ENCODE measurements around the gene UBE2E3.
"Not testable (repeated sequence)": the region's sequence is repeated elsewhere in the genome, so short reads cannot be mapped to it uniquely, and the experiment has no call there.

The UBE2E3 gene

DNA sequence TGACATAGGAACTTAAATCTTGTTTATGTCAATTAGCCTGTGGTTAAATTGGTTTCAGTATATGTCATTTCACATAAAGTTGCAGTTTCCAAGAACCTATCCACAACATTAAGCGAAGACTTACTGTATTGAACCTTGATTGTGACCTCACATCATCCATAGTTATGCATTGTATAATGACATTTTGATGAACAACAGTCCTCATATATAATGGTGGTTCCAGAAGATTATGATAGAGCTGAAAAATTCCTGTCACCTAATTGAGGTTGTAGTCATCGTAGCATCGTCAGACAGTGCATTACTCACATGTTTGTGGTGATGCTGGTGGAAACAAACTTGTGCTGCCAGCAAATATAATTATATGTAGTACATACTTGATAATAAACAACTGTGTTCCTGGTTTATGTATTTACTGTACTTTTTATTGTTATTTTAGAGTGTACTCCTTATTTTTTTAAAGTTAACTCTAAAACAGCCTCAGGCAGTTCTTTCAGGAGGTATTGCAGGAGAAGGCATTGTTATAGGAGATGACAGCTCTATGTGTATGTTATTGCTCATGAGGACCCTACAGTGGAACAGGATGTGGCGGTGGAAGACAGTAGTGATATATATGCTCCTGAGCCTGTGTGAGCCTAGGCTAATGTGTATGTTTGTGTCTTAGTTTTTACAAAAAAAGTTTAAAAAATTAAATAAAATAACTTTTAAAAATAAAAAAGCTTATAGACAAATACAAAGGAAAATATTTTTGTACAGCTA lies 56.6 kb downstream of the UBE2E3 start:
- no peak for DNase-seq

DNA sequence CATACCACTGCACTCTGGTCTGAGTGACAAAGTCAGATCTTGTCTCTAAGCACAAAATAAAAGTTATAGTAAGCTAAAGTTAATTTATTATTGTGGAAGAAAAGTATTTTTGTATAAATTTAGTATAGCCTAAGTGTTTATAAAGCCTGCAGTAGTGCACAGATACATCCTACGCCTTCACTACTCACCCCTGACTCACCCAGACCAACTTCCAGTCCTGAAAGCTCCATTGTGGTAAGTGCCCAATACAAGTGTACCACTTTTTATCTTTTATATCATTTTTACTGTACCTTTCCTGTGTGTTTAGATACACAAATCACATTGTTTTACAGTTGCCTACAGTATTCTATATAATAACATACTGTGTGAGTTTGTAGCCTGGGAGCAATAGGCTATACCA lies 57.5 kb downstream of the UBE2E3 start:
- no peak for DNase-seq

DNA sequence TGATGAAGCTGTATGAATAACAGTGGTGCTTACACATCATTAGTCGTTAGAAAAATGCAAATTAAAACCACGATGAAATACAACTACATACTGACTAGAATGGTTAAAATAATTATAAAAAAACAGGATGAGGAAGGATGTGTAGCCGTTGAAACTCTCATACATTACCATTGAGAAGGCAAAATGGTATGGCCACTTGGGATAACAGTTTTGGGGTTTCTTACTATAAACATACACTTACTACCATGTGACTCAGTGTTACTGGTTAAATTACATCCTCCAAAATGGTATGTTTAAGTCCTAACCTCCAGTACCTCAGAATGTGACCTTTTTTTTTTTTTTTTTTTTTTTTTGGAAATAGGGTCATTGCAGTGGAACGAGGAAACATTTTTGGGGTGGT lies 58.4 kb downstream of the UBE2E3 start:
- no peak for DNase-seq

- DNase-seq: not testable (repeated sequence)
Observed at GRCh38 chr2:181040839-181041238, 60.4 kb downstream of the UBE2E3 start.

DNA sequence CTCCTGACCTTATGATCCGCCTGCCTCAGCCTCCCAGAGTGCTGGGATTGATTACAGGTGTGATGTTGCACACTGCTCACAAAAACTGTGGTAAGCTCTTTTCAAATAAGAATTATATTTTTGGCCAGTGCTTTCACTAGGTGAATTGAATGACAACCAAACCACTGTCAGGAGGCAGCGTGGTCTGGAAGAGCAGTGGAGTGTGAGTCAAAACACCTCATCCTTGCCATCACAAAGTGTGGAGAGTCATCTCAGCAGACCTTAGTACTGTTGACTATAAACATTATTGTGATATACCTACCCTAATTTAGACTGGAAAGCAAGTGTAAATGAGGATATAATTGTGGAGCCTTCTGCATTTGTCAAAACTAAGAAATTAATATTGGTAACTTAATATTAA lies 61.3 kb downstream of the UBE2E3 start:
- DNase-seq: no peak

- DNase-seq: no peak
Observed at GRCh38 chr2:181042706-181043105, 62.3 kb downstream of the UBE2E3 start.

- DNase-seq: no peak
Observed at GRCh38 chr2:181046833-181047232, 66.4 kb downstream of the UBE2E3 start.

GRCh38 chr2:181047829-181048228 lies 67.4 kb downstream of the UBE2E3 start:
- DNase-seq: no peak

DNA sequence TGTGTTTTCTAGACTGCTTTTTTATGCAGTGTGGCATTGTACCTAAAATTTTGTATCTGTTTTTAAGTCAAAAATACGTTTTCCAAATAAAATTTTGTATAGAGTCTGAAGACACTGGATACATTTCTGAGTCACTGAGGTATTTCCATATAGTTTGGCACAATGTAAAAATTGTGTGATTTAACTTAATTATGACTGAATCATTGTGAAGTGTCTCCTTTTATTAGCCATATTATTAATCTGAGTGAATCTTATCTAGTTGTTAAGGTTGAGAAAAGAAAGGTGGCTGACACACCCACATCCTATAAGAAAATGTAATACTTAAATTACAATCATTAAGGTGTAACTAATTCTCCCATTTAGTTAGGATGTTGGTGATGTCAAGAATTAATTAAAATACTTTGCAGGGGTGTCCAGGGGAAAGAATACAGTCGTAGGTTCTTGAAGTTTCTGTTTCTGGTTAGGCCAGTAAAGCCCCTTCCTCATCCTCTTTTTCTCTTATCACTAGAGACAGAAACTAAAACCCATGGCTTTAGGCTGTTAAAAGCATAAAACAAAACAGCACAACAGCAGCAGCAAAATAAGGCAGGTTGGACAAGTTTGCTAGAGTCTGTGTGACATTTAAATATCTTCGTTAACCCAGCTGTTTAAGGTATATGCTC lies 71.6 kb downstream of the UBE2E3 start:
- DNase-seq: no peak

DNA sequence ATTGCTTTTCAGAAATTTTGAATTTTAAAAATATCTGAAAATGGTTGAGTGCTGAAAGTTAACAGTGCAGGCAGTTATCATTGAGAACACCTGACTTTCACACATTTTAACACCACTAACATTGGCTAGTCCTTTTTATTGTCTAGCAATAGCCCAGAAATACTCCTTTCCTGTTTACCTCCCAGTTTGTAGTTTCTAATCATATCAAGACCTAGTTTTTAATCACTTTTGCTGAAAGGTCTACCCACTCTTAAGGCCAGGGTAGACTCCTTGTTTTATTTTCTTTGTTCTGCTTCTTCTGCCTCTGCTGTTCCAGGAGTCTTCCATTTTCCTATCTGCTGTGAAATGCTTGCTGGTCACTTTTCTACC lies 72.1 kb downstream of the UBE2E3 start:
- no peak for DNase-seq

GRCh38 chr2:181054256-181054655 lies 73.9 kb downstream of the UBE2E3 start:
- DNase-seq: no peak

DNA sequence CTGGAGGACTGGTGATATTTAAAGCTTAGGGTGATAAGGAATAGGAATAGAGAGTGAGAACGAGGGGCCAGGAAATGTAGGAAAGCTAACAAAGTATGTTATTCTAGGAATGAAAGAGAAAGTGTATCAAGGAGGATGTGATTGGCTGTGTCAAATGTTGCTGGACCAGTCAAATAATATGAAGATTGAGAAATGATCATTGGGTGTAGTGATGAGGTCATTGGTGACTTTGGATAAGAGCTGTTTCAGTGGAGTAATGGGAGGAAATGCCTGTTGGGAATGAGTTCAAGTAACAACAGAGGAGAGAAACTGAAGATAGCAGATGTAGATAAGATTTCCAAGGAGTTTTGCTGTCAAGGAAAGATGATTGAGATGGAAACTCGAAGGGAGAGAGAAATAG lies 74.4 kb downstream of the UBE2E3 start:
- no peak for DNase-seq

GRCh38 chr2:181058378-181059269 lies 78.2 kb downstream of the UBE2E3 start:
- no peak for DNase-seq

DNA sequence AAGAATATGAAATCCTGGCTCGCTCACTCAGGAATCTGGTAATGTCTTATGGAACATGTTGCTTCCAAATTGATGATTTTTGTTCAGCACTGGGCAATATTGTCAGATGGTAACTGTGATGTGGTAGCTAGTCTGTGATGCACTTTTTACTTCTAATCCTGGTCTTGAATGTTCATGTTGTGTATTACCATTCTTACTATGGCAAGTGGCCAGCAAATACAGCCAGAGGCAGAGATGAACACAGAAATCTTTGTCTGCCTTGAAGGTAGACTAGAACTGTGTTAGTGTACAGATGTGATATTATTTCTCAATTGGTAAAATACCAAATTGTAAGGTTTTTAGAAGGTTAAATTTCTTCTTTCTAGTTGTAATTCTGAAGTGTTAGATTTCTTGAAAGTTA lies 83.3 kb downstream of the UBE2E3 start:
- DNase-seq: no peak

DNA sequence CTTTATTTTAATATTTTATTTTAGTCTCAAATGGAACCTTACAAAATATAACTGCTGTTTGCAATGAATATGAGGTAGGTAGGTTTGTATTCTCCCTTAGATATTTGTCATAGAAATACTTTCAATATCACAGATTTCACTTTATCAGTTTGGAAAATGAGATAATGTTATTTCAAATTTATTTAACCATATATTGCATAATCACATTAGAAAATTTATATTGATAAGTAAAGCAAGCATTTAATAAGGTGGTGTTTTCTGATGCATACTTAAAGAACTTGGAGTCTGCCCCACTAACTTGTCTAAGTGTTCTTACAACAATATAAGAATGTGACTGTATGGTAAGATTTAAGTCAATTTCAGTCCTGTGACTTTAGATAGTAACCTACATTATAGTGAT lies 85.1 kb downstream of the UBE2E3 start:
- DNase-seq: no peak

GRCh38 chr2:181066333-181066732 lies 85.9 kb downstream of the UBE2E3 start:
- no peak for DNase-seq

DNA sequence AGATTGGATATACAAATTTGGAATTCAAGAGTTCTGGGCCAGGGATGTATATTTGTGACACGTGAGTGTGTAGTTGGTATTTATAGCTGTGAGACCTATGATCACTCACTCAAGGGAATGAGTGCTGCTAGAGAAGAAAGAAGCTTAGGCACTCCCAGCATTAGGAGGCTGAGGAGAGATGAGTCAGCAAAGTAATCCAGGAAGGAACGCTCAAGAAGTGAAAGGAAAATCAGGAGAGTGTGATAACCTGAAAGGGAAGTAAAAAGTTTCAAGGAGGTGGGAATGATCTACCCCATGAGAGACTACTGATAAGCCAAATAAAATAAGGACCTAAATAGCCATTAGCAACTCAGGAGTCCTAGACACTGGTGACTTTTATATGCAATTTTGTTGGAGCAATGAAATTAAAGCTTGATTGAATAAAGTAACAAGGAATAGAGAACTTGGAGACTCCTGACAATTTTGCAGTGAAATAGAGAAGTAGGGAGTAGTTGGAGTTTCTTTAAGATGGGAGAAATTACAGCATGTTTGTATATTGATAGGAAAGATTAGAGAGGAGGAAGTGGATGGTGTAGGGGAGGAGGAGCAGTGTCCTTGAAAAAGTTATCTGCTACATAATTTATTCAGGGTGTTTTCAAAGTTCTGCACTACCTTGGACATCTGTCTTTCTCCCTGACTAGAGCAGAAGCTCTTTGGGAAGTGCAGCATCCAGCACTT lies 89.9 kb downstream of the UBE2E3 start:
- DNase-seq: no peak

DNA sequence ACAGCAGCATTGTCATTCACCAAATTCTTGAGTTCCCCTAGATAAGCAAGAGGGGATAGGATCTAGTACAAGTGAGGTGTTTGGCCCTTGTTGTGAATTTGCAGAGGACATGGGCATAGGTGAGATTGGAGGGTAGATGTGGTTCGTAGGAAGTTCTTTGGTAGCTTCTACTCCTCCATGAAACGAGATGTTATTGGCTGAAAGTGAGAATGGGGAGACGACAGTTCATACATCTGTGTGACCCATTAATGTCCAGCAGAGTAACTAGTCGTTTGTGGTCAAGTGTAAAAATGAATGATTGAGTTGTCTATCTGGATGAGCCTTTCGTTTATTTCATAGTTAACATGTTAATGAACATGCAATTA lies 90.4 kb downstream of the UBE2E3 start:
- no peak for DNase-seq

- DNase-seq: no peak
Observed at GRCh38 chr2:181072486-181073235, 92.3 kb downstream of the UBE2E3 start.

GRCh38 chr2:181073896-181074295 lies 93.5 kb downstream of the UBE2E3 start:
- DNase-seq: no peak

DNA sequence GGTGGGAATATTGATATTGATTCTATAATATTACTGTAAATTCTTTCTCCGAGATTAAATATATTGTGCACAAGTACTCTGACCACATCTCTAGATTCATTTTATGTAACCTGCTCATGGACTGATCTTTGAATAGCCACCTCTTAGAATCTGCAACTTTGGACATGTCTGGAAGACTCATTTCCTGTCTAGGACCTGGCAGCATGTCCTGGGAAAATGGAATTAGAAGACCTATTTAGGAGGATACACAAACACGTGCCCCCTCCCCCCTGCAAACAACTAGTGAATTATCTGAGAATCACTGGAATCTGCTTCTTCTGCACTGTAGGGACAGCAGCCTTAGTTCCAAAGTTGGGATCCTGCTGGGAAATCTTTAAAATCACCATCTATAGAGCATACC lies 94.1 kb downstream of the UBE2E3 start:
- no peak for DNase-seq

DNA sequence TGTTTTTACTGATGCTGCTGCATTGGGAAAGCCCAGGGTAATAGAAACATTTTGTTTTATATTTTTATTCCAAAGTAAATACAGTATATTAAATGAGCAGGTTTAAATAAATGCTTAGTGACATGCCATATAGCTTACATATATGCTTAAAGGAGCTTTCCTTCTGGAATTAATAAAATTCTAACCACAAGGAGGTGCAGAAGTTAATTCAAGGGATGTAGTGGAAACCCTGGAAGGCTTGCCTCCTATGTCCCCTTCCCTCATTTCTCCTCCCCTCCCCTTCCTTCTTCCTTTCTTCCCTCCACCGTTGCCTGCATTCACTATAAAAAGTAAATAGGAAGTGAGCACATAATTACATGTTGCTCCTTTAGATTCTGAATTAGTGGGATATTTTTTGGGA lies 96.3 kb downstream of the UBE2E3 start:
- DNase-seq: no peak

Measured in SHP77 treated with DMSO at 0.1 percent for 48 hours (cell line).